Measurements from ENCODE around the gene TYW1B.
"Not testable (repeated sequence)": the region's sequence is repeated elsewhere in the genome, so short reads cannot be mapped to it uniquely, and the experiment has no call there.

The TYW1B gene

DNA sequence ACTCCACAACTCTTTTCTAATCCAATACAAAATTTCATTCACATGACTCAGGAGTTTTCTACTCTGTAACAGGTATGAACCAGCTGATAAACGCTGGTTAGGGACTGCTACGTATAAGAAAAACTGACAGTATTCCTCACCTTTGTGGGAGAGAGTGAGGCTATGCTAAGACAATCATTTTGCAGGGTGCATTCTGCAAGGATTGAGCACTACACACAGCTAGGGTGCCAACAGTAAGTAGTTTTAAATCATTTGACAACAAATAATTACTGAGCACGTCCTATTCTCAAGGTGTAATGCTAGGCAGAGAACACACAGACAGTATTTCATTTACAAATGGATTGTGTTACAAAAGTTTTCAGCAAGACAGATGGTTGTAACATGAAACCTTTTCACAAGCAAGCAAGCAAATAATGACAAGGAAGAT is 206.2 kb downstream of the TYW1B start:
- not testable (repeated sequence) for DNase-seq

DNA sequence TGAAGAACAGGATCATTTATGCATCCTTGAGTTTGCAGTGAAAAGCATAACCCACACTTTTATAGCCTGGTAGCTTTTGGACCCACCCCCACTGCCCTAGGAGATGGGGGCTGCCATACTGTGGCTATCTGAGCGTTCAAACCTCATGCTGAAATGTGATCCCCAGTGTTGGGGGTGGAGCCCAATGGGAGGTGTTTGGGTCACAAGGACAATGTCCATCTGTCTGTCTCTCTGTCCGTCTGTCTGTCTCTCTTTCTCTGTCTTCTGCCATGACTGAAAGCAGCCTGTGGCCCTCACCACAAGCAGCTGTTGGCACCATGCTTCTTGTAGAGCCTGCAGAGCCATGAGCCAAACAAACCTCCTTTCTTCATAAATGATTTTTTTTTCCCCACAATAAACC is 207.1 kb downstream of the TYW1B start:
- not testable (repeated sequence) for DNase-seq

DNA sequence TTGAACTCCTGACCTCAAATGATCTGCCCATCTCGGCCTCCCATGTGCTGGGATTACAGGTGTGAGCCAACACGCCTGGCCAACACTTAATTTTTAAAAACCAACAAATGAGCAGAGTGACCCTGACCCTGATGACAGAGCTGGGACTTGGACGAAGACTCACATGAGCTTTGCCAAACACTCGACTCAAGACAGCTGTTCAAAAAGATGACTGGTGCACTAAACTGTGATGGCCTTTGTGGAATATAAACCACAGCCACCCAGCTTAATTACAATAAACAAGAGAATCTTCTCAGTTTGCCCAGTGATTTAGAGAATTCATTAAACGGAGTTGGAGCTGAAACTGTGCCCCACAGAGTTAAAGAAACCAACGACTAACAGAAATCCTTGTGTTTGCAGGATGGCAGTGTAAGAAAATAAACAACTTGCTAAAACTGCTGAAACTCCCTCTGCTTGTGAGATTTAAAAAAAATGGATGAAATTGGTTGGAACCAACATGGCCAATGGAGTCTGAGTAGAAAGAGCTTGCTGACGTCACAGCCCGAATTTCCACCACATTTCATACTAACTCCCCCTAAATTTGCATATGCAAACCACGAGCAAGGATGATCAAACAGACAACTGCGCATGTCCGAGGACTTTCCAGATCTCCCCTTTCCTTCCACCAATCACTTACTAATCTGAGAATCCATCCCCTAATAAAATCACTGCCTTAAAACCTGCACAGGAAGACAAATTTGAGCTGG is 209.4 kb downstream of the TYW1B start:
- DNase-seq: not testable (repeated sequence)

DNA sequence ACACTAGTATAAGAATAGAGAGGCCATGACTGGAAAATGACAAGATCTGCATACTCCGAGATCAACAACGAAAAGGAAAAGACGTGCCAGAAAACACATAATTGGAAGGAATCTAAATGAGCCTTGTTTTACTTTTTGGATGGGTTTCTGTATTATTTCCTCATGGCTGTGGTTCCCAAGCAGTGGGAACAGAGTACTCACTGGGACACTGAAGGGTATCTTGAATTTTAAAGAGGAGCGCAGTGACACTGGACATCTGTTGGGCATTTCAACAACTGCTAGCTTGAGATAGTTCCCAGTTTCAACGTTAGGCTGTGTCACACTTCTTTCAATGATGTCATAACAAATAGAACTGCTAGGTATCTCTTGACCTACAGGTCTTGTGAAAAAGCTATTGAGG is 218.2 kb downstream of the TYW1B start:
- DNase-seq: not testable (repeated sequence)

DNA sequence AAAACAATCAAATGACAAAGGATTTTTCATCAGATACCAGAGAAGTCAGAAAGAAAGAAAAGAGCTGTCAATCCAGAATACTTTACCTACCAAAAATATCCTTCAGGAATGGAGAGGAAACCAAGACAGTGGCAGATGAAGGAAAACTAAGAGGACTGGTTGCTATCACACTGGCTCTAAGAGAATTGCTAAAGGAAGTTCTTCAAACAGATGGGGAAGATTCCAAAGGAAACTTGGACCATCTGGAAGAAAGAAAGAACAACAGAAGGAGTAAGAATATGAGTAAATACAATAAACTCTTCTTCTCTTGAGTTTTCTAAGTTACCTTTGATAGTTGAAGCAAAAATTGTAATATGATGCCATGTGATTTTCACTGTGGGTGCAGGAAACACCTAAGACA is 220.0 kb downstream of the TYW1B start:
- DNase-seq: not testable (repeated sequence)

DNA sequence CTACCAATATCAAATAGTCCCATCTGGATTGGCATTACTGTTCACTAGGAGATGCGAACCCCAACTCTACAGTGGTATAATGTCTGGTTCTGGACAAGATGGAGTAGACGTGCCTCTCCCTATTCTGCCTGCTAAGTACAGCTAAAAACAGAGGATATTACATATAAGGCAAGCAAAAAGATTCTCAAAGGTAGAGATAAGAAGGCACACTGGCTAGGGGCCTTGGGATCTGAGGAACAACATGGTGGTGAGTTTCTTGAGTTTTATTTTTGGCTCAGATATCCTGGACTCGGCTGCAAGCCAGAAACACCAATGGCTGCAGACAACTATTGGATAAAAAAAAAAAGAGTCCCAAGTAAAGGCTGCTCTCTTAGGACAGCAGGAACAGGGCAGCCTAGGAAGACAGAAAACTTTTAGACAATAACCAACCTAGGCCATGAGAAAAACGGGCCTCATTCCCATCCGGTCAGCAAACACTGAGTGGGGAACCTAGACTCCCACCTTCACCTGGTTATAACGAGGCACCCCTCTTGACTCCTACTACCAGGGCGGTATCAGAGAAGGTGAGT is 222.1 kb downstream of the TYW1B start:
- DNase-seq: not testable (repeated sequence)

DNA sequence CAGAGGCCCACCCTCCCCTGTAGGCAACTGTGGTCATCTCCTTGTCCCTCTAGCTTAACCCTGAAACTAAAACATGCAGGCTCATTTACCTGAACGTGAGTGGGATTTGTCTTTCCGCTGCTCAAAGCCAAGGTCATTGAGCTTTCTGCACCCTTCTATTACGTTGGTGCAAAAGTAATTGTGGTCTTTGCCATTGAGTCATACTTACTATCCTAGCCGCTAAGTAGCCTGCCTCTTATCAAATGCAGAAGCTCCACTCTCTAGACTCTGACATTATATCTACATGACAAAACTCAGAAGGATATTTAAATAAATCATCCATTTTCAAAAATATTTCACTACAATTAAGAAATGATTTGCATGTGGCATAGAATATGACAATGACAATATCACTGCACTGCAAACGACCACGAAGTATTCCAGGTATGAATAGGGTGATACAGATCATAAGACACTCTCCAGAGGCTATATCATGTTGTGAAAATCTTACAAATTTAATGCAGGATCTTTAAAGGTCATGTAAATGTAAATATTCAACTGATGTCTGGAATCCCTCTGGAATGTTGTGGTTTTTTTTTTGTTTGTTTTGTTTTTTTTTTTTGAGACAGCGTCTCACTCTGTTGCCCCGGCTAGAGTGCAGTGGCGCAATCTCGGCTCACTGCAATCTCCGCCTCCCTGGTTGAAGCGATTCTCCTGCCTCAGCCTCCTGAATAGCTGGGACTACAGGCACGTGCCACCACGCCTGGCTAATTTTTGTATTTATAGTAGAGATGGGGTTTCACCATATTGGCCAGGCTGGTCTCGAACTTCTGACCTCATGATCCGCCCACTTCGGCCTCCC is 223.0 kb downstream of the TYW1B start:
- not testable (repeated sequence) for DNase-seq

DNA sequence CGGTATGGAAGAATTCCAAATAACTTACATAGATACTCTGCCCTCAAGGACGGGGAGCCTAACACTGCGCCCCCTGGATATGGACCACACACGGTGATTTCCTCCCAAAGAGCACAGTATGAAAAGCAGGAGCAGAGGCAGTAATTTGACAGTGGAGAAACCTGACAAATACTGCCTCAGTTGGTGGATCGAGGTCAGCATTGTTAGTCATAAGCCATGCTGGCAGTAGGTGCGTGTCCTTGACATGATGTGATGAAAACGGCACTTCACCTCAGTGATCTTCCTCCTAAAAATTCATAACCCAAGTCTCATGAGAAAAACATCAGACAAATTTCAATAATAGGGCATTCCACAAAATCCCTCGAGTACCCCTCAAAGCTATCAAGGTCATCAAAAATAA is 224.5 kb downstream of the TYW1B start:
- not testable (repeated sequence) for DNase-seq

DNA sequence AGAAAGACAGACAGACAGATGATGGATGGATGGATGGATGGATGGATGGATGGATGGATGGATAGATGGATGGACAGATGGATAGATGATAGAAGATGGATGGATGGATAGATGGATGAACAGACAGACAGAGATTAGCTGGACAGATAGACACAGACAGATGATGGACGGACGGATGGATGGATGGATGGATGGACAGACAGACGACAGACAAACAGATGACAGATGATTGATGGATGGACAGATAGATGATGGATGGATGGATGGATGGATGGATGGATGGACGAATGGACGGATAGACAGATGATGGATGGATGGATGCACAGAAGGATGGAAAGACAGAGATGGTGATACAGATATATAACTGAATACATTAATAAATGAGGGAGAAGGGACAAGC is 224.9 kb downstream of the TYW1B start:
- DNase-seq: no peak

- DNase-seq: not testable (repeated sequence)
These were observed 226.3 kb downstream of the TYW1B start for GRCh38 chr7:72601683-72602082.

- not testable (repeated sequence) for DNase-seq
These were observed 238.0 kb downstream of the TYW1B start for GRCh38 chr7:72590023-72590422.

DNA sequence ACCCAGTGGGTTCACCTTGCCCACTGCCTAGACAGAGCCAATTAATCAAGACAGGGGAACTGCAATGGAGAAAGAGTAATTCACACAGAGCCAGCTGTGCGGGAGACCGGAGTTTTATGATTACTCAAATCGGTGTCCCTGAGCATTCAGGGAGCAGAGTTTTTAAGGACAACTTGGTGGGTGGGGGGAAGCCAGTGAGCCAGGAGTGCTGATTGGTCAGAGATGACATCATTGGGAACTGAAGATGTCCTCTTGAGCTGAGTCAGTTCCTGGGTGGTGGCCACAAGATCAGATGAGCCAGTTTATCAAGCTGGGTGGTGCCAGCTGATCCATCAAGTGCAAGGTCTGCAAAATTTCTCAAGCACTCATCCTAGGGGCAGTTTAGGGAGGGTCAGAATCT is 240.7 kb downstream of the TYW1B start:
- DNase-seq: not testable (repeated sequence)

DNA sequence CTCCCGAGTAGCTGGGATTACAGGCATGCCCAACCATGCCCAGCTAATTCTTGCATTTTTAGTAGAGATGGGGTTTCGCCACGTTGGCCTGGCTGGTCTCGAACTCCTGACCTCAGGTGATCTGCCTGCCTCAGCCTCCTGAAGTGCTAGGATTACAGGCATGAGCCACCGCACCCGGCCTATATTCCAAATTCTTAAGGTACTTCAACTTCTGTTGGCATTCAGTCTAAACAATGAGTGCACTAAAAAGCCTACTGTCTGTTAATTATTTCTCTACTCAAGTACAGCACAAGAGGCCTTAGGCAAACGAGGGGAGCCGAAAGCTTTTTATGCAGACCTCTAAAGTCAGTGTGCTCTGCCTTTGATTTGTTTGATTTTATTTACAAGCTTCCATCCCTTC is 243.4 kb downstream of the TYW1B start:
- DNase-seq: not testable (repeated sequence)

GRCh38 chr7:72583620-72584361 is 244.2 kb downstream of the TYW1B start:
- not testable (repeated sequence) for DNase-seq

GRCh38 chr7:72580142-72580770 is 247.7 kb downstream of the TYW1B start:
- DNase-seq: not testable (repeated sequence)

GRCh38 chr7:72577107-72577506 is 250.9 kb downstream of the TYW1B start:
- no peak for DNase-seq

DNA sequence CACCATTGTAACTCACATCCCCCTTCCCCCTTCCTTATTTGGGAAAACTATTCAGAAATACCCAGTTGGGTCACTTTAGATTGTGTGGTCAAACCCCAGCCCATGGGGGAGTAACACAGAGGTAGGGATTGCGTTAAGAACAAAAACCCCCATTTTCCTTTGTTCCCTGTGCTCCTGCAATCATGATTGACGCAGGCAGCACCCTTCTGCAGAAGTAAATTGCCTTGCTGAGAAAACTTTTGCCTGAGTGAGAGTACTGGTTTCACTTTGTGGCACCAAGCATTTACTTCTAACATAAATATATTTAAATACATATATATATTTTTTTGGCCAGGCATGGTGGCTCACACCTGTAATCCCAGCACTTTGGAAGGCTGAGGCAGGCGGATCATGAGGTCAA is 266.0 kb downstream of the TYW1B start:
- DNase-seq: not testable (repeated sequence)

- DNase-seq: not testable (repeated sequence)
These were observed 268.5 kb downstream of the TYW1B start for GRCh38 chr7:72559546-72559945.

- DNase-seq: not testable (repeated sequence)
These were observed 271.3 kb downstream of the TYW1B start for GRCh38 chr7:72556733-72557132.

DNA sequence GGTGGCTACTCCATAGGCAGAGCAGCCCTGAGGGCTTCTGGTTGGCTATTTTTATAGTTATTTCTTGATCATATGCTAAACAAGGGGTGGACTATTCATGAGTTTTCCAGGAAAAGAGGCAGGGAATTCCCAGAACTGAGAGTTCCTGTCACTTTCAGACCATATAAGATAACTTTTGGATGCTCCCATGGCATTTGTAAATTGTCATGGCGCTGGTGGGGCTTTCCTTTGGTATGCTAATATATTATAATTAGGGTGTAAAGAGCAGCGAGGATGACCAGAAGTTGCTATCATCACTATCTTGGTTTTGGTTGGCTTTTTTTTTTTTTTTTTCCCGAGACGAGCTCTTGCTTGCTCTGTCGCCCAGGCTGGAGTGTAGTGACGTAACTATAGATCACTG is 272.8 kb downstream of the TYW1B start:
- DNase-seq: not testable (repeated sequence)

DNA sequence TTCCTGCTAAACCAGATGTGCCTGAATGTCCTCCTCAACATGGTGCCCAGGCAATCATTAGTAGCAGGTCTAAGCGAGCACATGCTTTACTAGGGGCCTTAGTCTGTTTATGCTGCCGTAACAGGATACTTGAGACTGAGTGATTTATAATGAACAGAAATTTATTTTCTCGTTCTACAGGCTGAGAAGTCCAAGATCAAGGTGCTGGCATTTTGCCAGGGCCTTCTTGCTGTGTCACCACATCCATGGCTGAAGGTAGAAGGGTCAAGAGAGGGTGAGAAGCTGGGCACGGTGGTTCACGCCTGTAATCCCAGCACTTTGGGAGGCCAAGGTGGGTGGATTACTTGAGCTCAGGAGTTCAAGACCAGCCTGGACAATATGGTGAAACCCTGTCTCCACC is 273.6 kb downstream of the TYW1B start:
- DNase-seq: not testable (repeated sequence)

DNA sequence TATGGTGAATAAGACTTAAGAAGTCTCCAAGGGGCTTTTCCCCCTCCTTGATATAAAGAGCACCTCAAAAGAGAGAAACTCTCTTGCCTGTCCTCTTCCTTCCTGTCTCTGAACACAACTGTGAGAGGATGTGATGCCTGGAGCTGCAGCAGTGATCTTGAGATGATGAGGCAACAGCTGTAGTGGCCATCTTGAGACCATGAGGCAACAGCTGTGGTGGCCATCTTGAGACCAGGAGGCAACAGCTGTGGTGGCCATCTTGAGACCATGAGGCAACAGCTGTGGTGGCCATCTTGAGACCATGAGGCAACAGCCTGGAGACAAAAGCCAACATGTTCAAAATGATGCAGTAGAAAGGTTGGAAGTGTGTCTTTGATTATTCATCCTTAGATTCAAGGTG is 277.5 kb downstream of the TYW1B start:
- not testable (repeated sequence) for DNase-seq

All from NCI-H1436 treated with DMSO at 0.1 percent for 48 hours (cell line).